ENCODE measurements around the gene CACNA2D1.
"Not testable (repeated sequence)": the region's sequence is repeated elsewhere in the genome, so short reads cannot be mapped to it uniquely, and the experiment has no call there.

The CACNA2D1 gene

GRCh38 chr7:82166260-82167015 is 277.1 kb downstream of the CACNA2D1 start:
- no peak for DNase-seq (ENCODE audit: low spot score)

DNA sequence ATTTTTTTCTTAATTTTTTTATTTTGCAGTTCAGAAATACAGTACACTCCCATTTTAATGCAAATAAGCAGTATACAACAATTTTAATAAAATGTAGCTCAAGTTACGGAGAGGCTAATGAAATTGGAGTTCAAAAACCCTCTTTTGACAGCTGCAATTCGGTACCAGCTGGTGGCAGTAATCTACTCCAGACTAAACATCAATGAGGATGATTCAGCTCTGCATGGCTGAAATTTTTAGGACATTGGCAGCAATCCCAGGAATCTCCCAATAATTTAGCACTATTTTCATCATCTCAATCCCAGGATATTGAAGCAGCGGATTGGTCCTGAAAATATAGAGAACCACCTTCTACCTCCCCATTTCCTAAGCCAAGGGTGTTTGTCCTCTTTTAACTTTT is 278.8 kb downstream of the CACNA2D1 start:
- peak; percentile 11 for DNase-seq (ENCODE audit: low spot score)

DNA sequence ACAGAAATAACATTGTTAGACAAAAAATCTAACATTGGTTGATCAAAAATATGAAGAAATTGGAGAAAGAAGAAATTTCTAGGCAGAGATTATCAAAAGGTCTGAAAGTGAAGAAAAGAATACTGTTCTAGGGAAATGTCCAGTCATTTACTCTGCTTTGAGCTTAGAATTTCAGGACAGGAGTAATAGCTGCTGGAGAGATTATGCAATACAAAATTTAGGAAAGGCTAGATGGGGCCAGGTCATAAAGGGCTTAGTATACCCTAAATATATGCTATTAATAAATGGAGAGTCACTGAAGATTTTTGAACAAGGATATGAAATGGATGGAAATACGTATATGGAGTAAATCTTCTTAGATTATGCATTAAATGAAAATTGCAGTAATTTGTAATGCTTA is 279.2 kb downstream of the CACNA2D1 start:
- DNase-seq (ENCODE audit: low spot score): no peak

DNA sequence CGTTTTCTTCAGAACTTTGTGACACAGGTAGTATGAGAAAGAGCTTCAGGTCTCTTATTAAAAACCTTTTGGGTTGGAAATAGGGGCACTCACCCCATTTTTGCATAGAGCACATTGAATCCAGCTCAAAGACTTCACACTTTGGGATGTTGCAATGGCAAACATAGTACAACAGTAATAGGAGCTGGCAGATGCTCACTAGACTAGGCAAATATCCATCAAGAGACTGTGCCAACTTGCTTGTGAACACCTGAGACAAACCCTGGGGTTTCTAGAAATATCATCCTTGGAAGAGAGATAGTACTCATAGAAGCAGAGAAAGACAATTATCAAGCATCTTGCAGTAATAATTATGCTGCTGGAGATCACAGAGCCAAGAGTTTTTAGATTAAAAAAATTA is 280.0 kb downstream of the CACNA2D1 start:
- DNase-seq (ENCODE audit: low spot score): no peak

DNA sequence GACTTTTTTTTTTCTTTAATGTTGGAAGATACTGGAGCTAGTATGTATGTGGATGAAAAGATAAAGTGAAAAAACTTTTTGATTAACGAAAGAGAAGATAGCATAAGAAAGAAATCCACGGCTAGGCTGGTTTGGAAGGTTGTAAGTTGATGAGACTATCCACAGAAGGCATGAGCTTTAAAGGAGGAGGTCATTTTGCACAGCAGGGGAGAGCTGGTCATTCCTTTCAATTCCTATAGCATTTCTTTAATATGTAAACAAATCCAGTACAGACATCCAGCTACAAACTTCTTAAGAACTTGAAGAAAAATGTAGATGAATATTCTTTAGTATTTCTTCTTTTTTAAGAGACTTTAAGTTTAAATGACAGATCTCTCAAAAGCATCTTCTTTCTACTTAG is 281.3 kb downstream of the CACNA2D1 start:
- DNase-seq (ENCODE audit: low spot score): peak; percentile 12

DNA sequence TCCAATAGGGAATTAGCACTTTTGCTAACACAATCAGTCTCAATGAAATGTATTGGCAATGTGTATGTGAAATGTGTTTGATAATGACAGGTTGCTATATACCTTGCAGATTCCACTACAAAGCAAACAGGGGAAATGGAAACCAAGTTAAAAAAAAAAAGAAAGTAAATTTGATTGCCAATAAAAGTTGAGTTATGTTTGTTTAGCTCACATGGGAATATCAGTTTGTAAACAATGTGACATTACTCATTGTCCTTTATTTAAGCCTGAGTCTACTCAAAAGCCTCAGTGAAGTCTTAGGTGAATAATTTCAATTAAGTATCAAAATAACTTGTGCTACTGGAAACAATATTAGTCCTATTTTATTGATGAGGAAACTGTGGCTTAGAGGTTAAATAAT is 285.2 kb downstream of the CACNA2D1 start:
- DNase-seq (ENCODE audit: low spot score): no peak

GRCh38 chr7:82156893-82157292 is 286.7 kb downstream of the CACNA2D1 start:
- DNase-seq (ENCODE audit: low spot score): no peak

- peak; percentile 42 for DNase-seq (ENCODE audit: low spot score)
Measured at GRCh38 chr7:82156168-82156567, 287.4 kb downstream of the CACNA2D1 start.

- no peak for DNase-seq (ENCODE audit: low spot score)
Measured at GRCh38 chr7:82154728-82155127, 288.8 kb downstream of the CACNA2D1 start.

DNA sequence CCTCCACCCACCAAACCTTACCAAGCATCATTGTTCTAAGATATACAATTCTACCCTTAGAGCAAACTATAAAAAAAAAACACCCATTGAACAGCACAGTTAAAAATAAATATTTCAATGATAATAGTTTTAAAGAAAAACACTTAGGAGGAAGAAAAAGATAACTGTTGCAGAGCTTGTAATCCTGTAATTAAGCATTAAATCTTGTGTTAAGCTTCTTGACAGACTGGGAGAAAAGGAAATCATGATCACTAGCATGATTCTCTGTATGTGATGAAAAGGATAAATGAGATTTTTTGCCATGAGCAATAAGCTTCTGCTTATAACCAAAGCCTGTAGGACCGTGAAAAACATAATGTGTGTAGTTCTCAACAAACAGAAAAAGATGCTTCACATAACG is 289.8 kb downstream of the CACNA2D1 start:
- no peak for DNase-seq (ENCODE audit: low spot score)

- DNase-seq (ENCODE audit: low spot score): no peak
Measured at GRCh38 chr7:82152858-82153257, 290.7 kb downstream of the CACNA2D1 start.

- DNase-seq (ENCODE audit: low spot score): no peak
Measured at GRCh38 chr7:82146491-82146890, 297.1 kb downstream of the CACNA2D1 start.

GRCh38 chr7:82142263-82142864 is 301.2 kb downstream of the CACNA2D1 start:
- DNase-seq (ENCODE audit: low spot score): no peak

- no peak for DNase-seq (ENCODE audit: low spot score)
Measured at GRCh38 chr7:82141427-82141826, 302.1 kb downstream of the CACNA2D1 start.

GRCh38 chr7:82140608-82141007 is 303.0 kb downstream of the CACNA2D1 start:
- DNase-seq (ENCODE audit: low spot score): not testable (repeated sequence)

- no peak for DNase-seq (ENCODE audit: low spot score)
Measured at GRCh38 chr7:82131215-82131614, 312.4 kb downstream of the CACNA2D1 start.

GRCh38 chr7:82129091-82129490 is 314.5 kb downstream of the CACNA2D1 start:
- DNase-seq (ENCODE audit: low spot score): no peak

DNA sequence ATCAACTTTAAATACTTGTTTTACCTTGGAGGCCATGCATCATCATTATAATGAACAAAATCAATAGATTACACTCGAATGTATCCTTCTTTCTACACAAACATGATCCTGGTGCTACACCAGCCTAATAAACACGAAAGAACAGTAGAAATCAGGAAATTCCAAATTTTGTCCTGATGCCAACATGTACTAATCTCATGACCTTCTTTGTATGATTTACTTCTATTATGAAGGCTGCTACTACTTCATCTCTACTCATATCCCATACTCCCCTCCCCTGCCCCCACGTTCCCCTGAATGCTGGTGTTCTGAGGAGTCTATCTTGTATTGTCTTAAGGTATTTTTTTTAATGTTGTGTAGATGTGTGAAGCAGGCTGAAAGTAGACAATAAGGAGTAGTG is 315.0 kb downstream of the CACNA2D1 start:
- no peak for DNase-seq (ENCODE audit: low spot score)

GRCh38 chr7:82126576-82126975 is 317.0 kb downstream of the CACNA2D1 start:
- DNase-seq (ENCODE audit: low spot score): no peak

GRCh38 chr7:82124445-82124844 is 319.1 kb downstream of the CACNA2D1 start:
- DNase-seq (ENCODE audit: low spot score): no peak

- DNase-seq (ENCODE audit: low spot score): no peak
Measured at GRCh38 chr7:82122275-82122674, 321.3 kb downstream of the CACNA2D1 start.

GRCh38 chr7:82114237-82114636 is 329.3 kb downstream of the CACNA2D1 start:
- no peak for DNase-seq (ENCODE audit: low spot score)

DNA sequence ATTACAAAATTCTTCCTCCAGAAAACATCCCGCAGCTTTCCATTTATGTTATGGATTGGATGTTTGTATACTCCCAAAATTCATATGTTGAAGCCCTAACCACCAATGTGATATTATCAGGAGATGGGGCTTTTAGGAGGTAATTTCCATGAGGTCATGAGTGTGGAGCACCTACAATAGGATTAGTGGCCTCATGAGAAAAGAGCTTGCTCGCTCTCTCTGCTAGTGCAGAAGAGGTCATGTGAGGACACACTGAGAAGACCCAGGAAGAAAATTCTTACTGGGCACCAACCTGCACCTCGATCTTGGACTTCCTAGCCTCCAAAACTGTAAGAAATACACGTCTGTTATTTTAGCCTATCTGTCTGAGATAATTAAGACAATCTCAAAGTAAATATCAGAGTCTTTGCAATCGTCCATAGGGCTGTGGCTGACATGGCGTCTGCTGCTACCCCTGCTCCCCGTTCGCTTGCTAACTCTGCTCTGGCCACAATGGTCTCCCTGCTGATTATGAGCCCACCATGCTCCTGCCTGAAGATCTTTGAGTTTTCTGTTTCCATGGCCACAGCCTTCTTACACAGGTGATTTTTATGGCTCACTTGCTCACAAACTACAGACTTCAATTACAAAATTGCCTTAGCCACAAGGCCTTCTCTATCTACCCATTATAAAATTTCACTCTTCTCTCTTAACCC is 333.3 kb downstream of the CACNA2D1 start:
- DNase-seq (ENCODE audit: low spot score): peak; percentile 25

Data from iPS-NIHi11 (cell line).